Omental fat pad (tissue), 4 donors: ENCODE results near the gene SPAG17. TPM values are rescaled to one million over a fixed set of nuclear protein-coding genes. Genes with fewer than 3 reads are reported as not detected.

Experiments used
- ATAC-seq: fragments of 150-250 bp; one replicate; pipeline ENCODE4 v1.9.1; 2016; ENCODE audit warnings: mild to moderate bottlenecking, moderate library complexity; ENCODE audit not compliant: low FRiP score
- DNase-seq: peaks from one replicate; pipeline ENCODE4 v3.0.0-alpha.2; 2019; ENCODE audit warnings: low spot score
- CTCF ChIP-seq, 3 donors: fragments of 450-650 bp; IDR thresholded peaks; one replicate each; pipeline ENCODE4 v1.5.1; 2016 to 2017; ENCODE audit warnings: antibody characterized with exemption in 3 of 3, mild to moderate bottlenecking in 3 of 3, moderate library complexity in 2 of 3
- total RNA-seq, 4 donors: library from RNA; depleted of rRNA; stranded (reverse); fragments of >200 nt; gene quantifications; one replicate each; pipeline ENCODE4 v1.1.0, GENCODE V29; 2016

Gene SPAG17
- total RNA-seq, 4 donors from 2014 or later = 0.16 to 1.2 (median 0.24) TPM; not detected in 1

GRCh38 chr1:117985973-117986372, 199.1 kb downstream of the SPAG17 start:
- ATAC-seq = no peak
- TF ChIP-seq CTCF (IDR thresholded peaks at IDR 0.05) = no peak

GRCh38 chr1:117985239-117985638, 199.8 kb downstream of the SPAG17 start:
- DNase-seq (no peak), ATAC-seq (no peak)
- no peak for TF ChIP-seq CTCF (IDR thresholded peaks at IDR 0.05)

More at GRCh38 chr1:117985973-117986372, 199.1 kb downstream of the SPAG17 start:
- DNase-seq = no peak

GRCh38 chr1:117981455-117982192, 203.4 kb downstream of the SPAG17 start:
- no peak for DNase-seq
- no peak for TF ChIP-seq CTCF (IDR thresholded peaks at IDR 0.05)
- ATAC-seq = no peak

GRCh38 chr1:117976381-117976780, 208.6 kb downstream of the SPAG17 start:
- TF ChIP-seq CTCF (IDR thresholded peaks at IDR 0.05) = no peak
- DNase-seq = no peak
- ATAC-seq = no peak

GRCh38 chr1:117971777-117972176, 213.3 kb downstream of the SPAG17 start:
- no peak for DNase-seq
- ATAC-seq = no peak
- no peak for TF ChIP-seq CTCF (IDR thresholded peaks at IDR 0.05)

GRCh38 chr1:117970252-117970651, 214.8 kb downstream of the SPAG17 start:
- DNase-seq = no peak
- no peak for ATAC-seq
- TF ChIP-seq CTCF (IDR thresholded peaks at IDR 0.05) = no peak

GRCh38 chr1:117967881-117968280, 217.1 kb downstream of the SPAG17 start:
- ATAC-seq = no peak
- DNase-seq = no peak
- TF ChIP-seq CTCF (IDR thresholded peaks at IDR 0.05) = no peak
